ENCODE measurements around the gene TWIST1.

The TWIST1 gene

DNA sequence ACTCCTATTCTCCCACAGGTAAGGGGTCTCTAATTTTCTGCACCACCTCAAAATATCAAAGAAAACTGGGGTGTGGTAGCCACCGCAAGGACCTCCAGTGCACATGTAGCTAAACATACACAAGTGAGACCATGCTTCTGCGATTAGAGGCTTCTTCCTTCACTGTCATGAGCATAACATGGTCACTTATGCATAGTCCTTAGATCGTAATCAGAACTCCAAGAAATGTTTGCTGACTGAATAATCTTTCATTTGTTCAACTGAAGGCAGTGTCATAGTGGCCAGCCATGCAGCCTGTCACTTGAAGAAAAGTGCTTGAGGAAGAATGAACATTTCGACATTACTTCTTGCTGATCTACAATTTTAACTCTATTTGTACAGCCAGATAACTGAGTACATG lies 14.6 kb downstream of the TWIST1 start:
- no peak for DNase-seq (ENCODE audit: low read depth, low spot score)
- Histone ChIP-seq H3K27ac (peak overlapping the region; percentile 25), H3K36me3 (ENCODE audit: insufficient read depth, low read length) (peaks cover 4% of the 10 kb centered on the region; the same call in 1 of the 2 replicates), H3K9me3 (ENCODE audit: low read depth, low read length) (no peaks in the 10 kb centered on the region), H3K4me3 (no peak overlapping the region), H3K9ac (ENCODE audit: insufficient read length) (no peak overlapping the region)
- TF ChIP-seq POLR2AphosphoS5 (IDR thresholded peaks at IDR 0.05; ENCODE audit: borderline replicate concordance, low read depth, low read length) (no peak), EZH2 (IDR thresholded peaks at IDR 0.05) (no peak), FOXP2 (optimal IDR thresholded peaks at IDR 0.05; ENCODE audit: control extremely low read depth, extremely low read length, insufficient read depth) (no peak)

DNA sequence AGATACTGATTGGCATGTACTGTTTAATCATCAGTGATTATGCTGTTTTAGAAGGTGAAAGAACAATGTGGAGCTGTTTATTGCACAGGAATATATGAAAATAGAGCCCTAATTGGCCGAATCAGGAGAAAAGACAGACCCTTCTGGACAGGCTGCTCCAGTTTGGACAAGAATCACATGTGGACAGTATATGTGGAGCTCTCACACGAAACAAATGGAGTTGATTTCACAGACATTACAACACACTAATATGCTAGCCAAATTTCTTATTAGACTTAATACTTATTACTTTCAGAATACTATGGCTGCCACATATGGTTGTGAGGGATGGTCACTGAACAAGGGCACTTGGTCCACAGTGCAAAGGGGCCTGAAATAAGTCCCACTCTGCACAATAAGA lies 15.5 kb downstream of the TWIST1 start:
- Histone ChIP-seq H3K9ac (ENCODE audit: insufficient read length) (peak overlapping the region; percentile 29), H3K36me3 (ENCODE audit: insufficient read depth, low read length) (peaks cover 4% of the 10 kb centered on the region; the same call in 1 of the 2 replicates), H3K27ac (peak overlapping the region; percentile 81), H3K9me3 (ENCODE audit: low read depth, low read length) (no peaks in the 10 kb centered on the region), H3K4me3 (peak overlapping the region; percentile 46)
- no peak for DNase-seq (ENCODE audit: low read depth, low spot score)
- TF ChIP-seq EZH2 (IDR thresholded peaks at IDR 0.05), result no peak
- TF ChIP-seq FOXP2 (optimal IDR thresholded peaks at IDR 0.05; ENCODE audit: control extremely low read depth, extremely low read length, insufficient read depth), result no peak
- no peak for TF ChIP-seq POLR2AphosphoS5 (IDR thresholded peaks at IDR 0.05; ENCODE audit: borderline replicate concordance, low read depth, low read length)

DNA sequence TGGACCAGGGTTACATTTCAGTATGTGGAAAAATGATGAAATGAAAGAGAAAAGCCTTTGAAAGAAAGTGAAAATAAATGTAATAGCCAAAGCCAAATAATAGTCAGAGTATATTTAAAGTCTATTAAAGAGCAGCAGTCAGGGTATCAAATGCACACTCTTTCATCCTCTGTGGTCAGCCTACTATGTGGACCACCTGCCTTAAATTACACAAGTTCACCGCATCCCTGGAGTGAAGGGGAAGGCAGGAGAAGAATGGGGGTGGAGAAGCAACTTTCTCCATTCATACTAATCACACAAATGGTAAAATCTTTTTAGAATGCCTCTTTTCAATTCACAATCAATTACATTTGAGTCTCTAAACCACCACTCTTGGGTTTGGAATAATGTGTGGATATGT lies 16.0 kb downstream of the TWIST1 start:
- peak overlapping the region; percentile 46 for H3K4me3 ChIP-seq
- H3K27ac ChIP-seq, result peak overlapping the region; percentile 81
- no peaks in the 10 kb centered on the region for H3K9me3 ChIP-seq (ENCODE audit: low read depth, low read length)
- TF ChIP-seq EZH2 (IDR thresholded peaks at IDR 0.05), result no peak
- TF ChIP-seq FOXP2 (optimal IDR thresholded peaks at IDR 0.05; ENCODE audit: control extremely low read depth, extremely low read length, insufficient read depth), result no peak
- no peak for DNase-seq (ENCODE audit: low read depth, low spot score)
- H3K9ac ChIP-seq (ENCODE audit: insufficient read length), result peak overlapping the region; percentile 29
- H3K36me3 ChIP-seq (ENCODE audit: insufficient read depth, low read length), result peaks cover 4% of the 10 kb centered on the region; the same call in 1 of the 2 replicates

DNA sequence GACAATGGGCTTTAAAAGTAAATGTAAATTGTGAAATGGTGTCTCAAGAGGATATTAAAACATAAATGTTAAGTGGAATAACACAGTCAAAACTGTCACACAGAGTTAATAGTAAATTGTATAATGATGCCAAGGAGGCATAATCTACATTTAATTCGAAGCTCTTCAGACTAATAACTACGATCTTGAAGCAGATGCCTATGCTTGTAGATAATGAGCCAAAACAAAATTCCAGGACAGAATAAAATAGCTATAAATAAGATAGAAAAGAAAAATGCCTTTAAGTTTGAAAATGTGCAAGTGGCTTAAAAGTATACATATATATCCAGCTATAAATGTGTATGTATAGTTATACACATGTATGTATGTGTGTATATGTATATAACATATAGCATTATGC lies 17.5 kb downstream of the TWIST1 start:
- TF ChIP-seq FOXP2 (optimal IDR thresholded peaks at IDR 0.05; ENCODE audit: control extremely low read depth, extremely low read length, insufficient read depth) (no peak), EZH2 (IDR thresholded peaks at IDR 0.05) (no peak), POLR2AphosphoS5 (IDR thresholded peaks at IDR 0.05; ENCODE audit: borderline replicate concordance, low read depth, low read length) (no peak; the same call in 1 of the 2 replicates)
- H3K4me3 ChIP-seq, result peak overlapping the region; percentile 77
- DNase-seq (ENCODE audit: low read depth, low spot score), result no peak
- peaks cover 2% of the 10 kb centered on the region; the same call in 1 of the 2 replicates for H3K36me3 ChIP-seq (ENCODE audit: insufficient read depth, low read length)
- peak overlapping the region; percentile 60 for H3K9ac ChIP-seq (ENCODE audit: insufficient read length)
- H3K27ac ChIP-seq, result peak overlapping the region; percentile 97
- no peaks in the 10 kb centered on the region for H3K9me3 ChIP-seq (ENCODE audit: low read depth, low read length)

- H3K9ac ChIP-seq (ENCODE audit: insufficient read length), result peak overlapping the region; percentile 60
- H3K4me3 ChIP-seq, result peak overlapping the region; percentile 77
- TF ChIP-seq POLR2AphosphoS5 (IDR thresholded peaks at IDR 0.05; ENCODE audit: borderline replicate concordance, low read depth, low read length) (no peak), EZH2 (IDR thresholded peaks at IDR 0.05) (no peak), FOXP2 (optimal IDR thresholded peaks at IDR 0.05; ENCODE audit: control extremely low read depth, extremely low read length, insufficient read depth) (no peak)
- H3K36me3 ChIP-seq (ENCODE audit: insufficient read depth, low read length), result no peaks in the 10 kb centered on the region
- H3K27ac ChIP-seq, result peak overlapping the region; percentile 97
- no peaks in the 10 kb centered on the region for H3K9me3 ChIP-seq (ENCODE audit: low read depth, low read length)
- no peak for DNase-seq (ENCODE audit: low read depth, low spot score)
Measured at GRCh38 chr7:19099194-19099593, 18.2 kb downstream of the TWIST1 start.

GRCh38 chr7:19098510-19098909 lies 18.9 kb downstream of the TWIST1 start:
- H3K27ac ChIP-seq, result peak overlapping the region; percentile 97
- peak overlapping the region; percentile 77 for H3K4me3 ChIP-seq
- 0 out of 2 replicates have a peak, but pooled peaks cover under 1% of the 10 kb centered on the region for H3K36me3 ChIP-seq (ENCODE audit: insufficient read depth, low read length)
- peak overlapping the region; percentile 80 for H3K9ac ChIP-seq (ENCODE audit: insufficient read length)
- TF ChIP-seq EZH2 (IDR thresholded peaks at IDR 0.05), result no peak
- TF ChIP-seq POLR2AphosphoS5 (IDR thresholded peaks at IDR 0.05; ENCODE audit: borderline replicate concordance, low read depth, low read length), result no peak
- no peak for TF ChIP-seq FOXP2 (optimal IDR thresholded peaks at IDR 0.05; ENCODE audit: control extremely low read depth, extremely low read length, insufficient read depth)
- H3K9me3 ChIP-seq (ENCODE audit: low read depth, low read length), result no peaks in the 10 kb centered on the region
- DNase-seq (ENCODE audit: low read depth, low spot score), result no peak

DNA sequence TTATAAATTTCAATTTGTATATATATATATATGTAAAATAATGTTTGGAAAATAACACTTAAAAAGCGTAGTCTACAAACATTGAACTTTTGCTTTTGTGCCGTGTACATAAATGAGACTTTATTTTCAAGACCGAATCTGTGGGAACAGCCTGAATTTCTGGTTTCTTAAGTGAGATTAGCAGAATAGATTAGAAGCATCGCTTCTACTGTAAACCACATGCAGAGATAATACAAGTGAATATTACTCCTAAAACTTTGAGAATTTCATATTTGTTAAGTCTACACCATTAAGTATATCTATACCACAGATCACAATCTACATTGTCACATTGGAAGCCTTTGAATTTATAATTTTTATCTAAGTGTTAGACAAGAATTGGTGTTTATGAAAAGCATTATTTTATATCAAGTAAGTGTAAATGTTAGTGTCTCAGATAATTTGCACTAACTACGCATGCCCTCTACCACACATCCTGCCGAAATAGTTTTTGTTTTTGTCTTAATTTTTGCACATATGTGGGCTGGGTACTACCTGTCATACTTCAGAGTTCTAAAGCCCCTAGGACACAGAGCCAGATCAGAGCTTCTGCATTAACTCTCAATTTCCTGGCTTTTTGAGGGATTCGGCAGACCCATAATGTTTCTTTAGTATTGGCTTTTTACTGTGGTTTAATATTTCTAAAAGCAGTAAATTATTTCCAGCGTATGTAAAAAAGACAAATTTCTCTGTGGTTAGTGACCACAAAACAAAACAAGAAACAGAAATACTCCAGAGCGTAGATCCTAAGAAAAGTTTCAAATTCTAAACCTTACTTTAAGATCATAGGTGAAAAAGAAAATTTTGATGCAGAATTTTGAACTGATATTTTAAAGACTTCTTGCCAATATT lies 20.0 kb downstream of the TWIST1 start:
- no peak for TF ChIP-seq FOXP2 (optimal IDR thresholded peaks at IDR 0.05; ENCODE audit: control extremely low read depth, extremely low read length, insufficient read depth)
- TF ChIP-seq POLR2AphosphoS5 (IDR thresholded peaks at IDR 0.05; ENCODE audit: borderline replicate concordance, low read depth, low read length), result no peak
- TF ChIP-seq EZH2 (IDR thresholded peaks at IDR 0.05), result no peak
- peak overlapping the region; percentile 97 for H3K27ac ChIP-seq
- H3K36me3 ChIP-seq (ENCODE audit: insufficient read depth, low read length), result peaks cover 8% of the 10 kb centered on the region; the same call in 1 of the 2 replicates
- H3K9me3 ChIP-seq (ENCODE audit: low read depth, low read length), result no peaks in the 10 kb centered on the region
- peak overlapping the region; percentile 80 for H3K9ac ChIP-seq (ENCODE audit: insufficient read length)
- H3K4me3 ChIP-seq, result peak overlapping the region; percentile 77
- DNase-seq (ENCODE audit: low read depth, low spot score), result no peak

- DNase-seq (ENCODE audit: low read depth, low spot score), result no peak
- Histone ChIP-seq H3K9me3 (ENCODE audit: low read depth, low read length) (no peaks in the 10 kb centered on the region), H3K9ac (ENCODE audit: insufficient read length) (peak overlapping the region; percentile 80), H3K27ac (peak overlapping the region; percentile 97), H3K36me3 (ENCODE audit: insufficient read depth, low read length) (peaks cover 8% of the 10 kb centered on the region; the same call in 1 of the 2 replicates), H3K4me3 (peak overlapping the region; percentile 66)
- TF ChIP-seq FOXP2 (optimal IDR thresholded peaks at IDR 0.05; ENCODE audit: control extremely low read depth, extremely low read length, insufficient read depth) (no peak), POLR2AphosphoS5 (IDR thresholded peaks at IDR 0.05; ENCODE audit: borderline replicate concordance, low read depth, low read length) (no peak), EZH2 (IDR thresholded peaks at IDR 0.05) (no peak)
Measured at GRCh38 chr7:19095353-19095860, 22.0 kb downstream of the TWIST1 start.

All from SK-N-MC (cell line).